ENCODE measurements around the gene ALAS2. TPM values are rescaled to one million over a fixed set of nuclear protein-coding genes. Genes with fewer than 3 reads are reported as not detected.
"Not testable (repeated sequence)": the region's sequence is repeated elsewhere in the genome, so short reads cannot be mapped to it uniquely, and the experiment has no call there.

The ALAS2 gene
- polyA plus RNA-seq, 1 experiment, result not detected

DNA sequence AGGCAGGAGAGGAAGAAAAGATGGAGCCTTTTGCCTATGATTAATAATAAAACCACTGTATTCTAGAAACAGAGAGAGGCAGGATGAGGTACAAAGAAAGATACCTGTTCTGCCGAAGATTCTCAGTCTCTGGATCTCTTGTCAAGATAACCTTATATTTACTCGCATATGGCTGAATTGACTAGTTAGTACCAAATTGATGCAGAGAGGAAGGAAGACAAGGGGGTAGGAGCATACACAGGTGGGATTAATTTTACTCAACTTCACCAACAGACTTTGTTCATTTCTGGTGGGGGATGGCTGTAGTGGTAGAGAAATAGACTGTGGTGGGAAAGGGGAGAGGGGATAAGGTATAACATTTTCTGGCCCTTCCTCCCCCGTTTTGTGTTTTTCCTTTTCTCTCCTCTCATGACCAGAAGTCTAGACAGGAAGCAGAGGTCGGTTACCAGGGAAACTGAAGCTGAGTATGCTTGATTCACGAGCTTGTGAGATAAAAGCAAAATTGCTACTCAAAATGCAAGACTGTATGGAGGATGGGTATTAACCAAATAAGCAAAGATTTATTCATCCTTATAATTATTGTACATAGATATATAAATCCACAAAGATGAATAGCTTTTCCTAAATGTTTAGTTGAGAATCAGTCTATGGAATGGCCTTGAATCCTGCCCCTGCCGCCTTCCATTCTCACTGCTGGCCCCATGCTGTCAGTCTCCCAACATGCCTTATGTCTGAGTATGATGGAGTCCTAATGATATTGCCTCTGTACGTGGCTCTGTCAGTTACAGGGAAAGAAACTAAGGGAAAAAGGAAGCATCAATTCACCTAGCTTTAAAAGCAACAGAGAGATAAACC lies 26.3 kb upstream of the ALAS2 start:
- Histone ChIP-seq H3K27me3 (ENCODE audit: control insufficient read depth, insufficient read depth, low read length) (no peaks in the 10 kb centered on the region), H3K4me3 (ENCODE audit: low read depth, low read length) (no peak overlapping the region), H3K9me3 (ENCODE audit: control insufficient read depth, insufficient read depth, low read length) (no peaks in the 10 kb centered on the region), H3K27ac (ENCODE audit: low read depth, low read length) (no peak overlapping the region)
- DNase-seq (ENCODE audit: low read depth, low spot score), result no peak
- TF ChIP-seq, protein P1, sequence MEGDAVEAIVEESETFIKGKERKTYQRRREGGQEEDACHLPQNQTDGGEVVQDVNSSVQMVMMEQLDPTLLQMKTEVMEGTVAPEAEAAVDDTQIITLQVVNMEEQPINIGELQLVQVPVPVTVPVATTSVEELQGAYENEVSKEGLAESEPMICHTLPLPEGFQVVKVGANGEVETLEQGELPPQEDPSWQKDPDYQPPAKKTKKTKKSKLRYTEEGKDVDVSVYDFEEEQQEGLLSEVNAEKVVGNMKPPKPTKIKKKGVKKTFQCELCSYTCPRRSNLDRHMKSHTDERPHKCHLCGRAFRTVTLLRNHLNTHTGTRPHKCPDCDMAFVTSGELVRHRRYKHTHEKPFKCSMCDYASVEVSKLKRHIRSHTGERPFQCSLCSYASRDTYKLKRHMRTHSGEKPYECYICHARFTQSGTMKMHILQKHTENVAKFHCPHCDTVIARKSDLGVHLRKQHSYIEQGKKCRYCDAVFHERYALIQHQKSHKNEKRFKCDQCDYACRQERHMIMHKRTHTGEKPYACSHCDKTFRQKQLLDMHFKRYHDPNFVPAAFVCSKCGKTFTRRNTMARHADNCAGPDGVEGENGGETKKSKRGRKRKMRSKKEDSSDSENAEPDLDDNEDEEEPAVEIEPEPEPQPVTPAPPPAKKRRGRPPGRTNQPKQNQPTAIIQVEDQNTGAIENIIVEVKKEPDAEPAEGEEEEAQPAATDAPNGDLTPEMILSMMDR (IDR thresholded peaks at IDR 0.05; ENCODE audit: low read depth, low read length), result no peak
- POLR2A ChIA-PET, result no interaction called here
- CTCF ChIA-PET, result interaction anchor here (0.7 to 1.5 kb wide), 6 partner anchors 46 to 1014 kb away, joined by 3 to 27 read pairs (median 4); partner anchors contain the start of gene APEX2

DNA sequence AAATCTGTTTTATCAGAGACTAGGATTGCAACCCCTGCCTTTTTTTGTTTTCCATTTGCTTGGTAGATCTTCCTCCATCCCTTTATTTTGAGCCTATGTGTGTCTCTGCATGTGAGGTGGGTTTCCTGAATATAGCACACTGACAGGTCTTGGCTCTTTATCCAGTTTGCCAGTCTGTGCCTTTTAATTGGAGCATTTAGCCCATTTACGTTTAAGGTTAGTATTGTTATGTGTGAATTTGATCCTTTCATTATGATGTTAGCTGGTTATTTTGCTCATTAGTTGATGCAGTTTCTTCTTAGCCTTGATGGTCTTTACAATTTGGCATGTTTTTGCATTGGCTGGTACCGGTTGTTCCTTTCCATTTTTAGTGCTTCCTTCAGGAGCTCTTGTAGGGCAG lies 19.8 kb upstream of the ALAS2 start:
- DNase-seq (ENCODE audit: low read depth, low spot score); POLR2A ChIA-PET; H3K4me3 ChIP-seq (ENCODE audit: low read depth, low read length); CTCF ChIA-PET; H3K27ac ChIP-seq (ENCODE audit: low read depth, low read length); H3K27me3 ChIP-seq (ENCODE audit: control insufficient read depth, insufficient read depth, low read length); H3K9me3 ChIP-seq (ENCODE audit: control insufficient read depth, insufficient read depth, low read length): not testable (repeated sequence)

GRCh38 chrX:55041514-55041913 lies 10.7 kb upstream of the ALAS2 start:
- DNase-seq (ENCODE audit: low read depth, low spot score), result no peak
- CTCF ChIA-PET, result no interaction called here

GRCh38 chrX:55039471-55039870 lies 8.7 kb upstream of the ALAS2 start:
- no peak overlapping the region for H3K4me3 ChIP-seq (ENCODE audit: low read depth, low read length)
- no peaks in the 10 kb centered on the region; the same call in 1 of the 2 replicates for H3K9me3 ChIP-seq (ENCODE audit: control insufficient read depth, insufficient read depth, low read length)
- ChIA-PET CTCF (no interaction called here), POLR2A (no interaction called here)
- no peak overlapping the region for H3K27ac ChIP-seq (ENCODE audit: low read depth, low read length)
- no peak for DNase-seq (ENCODE audit: low read depth, low spot score)
- no peaks in the 10 kb centered on the region for H3K27me3 ChIP-seq (ENCODE audit: control insufficient read depth, insufficient read depth, low read length)
- TF ChIP-seq, protein P1 (IDR thresholded peaks at IDR 0.05; ENCODE audit: low read depth, low read length), result no peak

More at GRCh38 chrX:55041514-55041913, 10.7 kb upstream of the ALAS2 start:
- no peak overlapping the region for H3K27ac ChIP-seq (ENCODE audit: low read depth, low read length)
- TF ChIP-seq, protein P1 (IDR thresholded peaks at IDR 0.05; ENCODE audit: low read depth, low read length), result no peak
- H3K27me3 ChIP-seq (ENCODE audit: control insufficient read depth, insufficient read depth, low read length), result no peaks in the 10 kb centered on the region
- no peak overlapping the region for H3K4me3 ChIP-seq (ENCODE audit: low read depth, low read length)
- H3K9me3 ChIP-seq (ENCODE audit: control insufficient read depth, insufficient read depth, low read length), result no peaks in the 10 kb centered on the region; the same call in 1 of the 2 replicates
- POLR2A ChIA-PET, result no interaction called here

DNA sequence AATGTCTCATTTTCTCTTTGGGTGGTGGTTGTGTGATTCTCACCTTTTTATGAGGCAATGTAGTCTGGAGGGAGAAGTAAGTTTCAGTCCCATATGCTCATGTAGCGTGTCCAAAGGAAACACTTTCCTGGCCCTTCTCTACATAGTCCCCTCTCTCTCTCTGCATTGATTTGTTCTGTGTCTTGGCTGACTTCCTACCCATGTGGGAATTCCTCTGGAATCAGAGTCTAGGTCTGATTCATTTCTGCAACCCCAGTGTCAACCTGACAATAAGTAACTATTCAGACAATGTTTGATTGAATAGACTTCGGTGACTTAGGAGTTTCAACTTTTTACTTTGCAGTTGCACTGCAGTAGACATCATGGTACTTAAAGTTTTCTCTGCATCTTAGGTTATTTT lies 2.7 kb upstream of the ALAS2 start:
- Histone ChIP-seq H3K27me3 (ENCODE audit: control insufficient read depth, insufficient read depth, low read length) (no peaks in the 10 kb centered on the region), H3K27ac (ENCODE audit: low read depth, low read length) (no peak overlapping the region), H3K4me3 (ENCODE audit: low read depth, low read length) (no peak overlapping the region), H3K9me3 (ENCODE audit: control insufficient read depth, insufficient read depth, low read length) (no peaks in the 10 kb centered on the region)
- no peak for DNase-seq (ENCODE audit: low read depth, low spot score)
- TF ChIP-seq, protein P1 (IDR thresholded peaks at IDR 0.05; ENCODE audit: low read depth, low read length), result no peak
- ChIA-PET POLR2A (no interaction called here), CTCF (no interaction called here)
